Cardiac fibroblast (primary cell): Measurements from ENCODE around the gene ZCCHC7.

Experiments used
- DNase-seq, 2 donors: peaks; one replicate each; pipeline versions ENCODE4 v3.0.0 to v3.0.0-alpha.2; 2010; ENCODE audit warnings: low read depth in 2 of 2
- H3K4me3 ChIP-seq, 2 donors: replicated peaks in 1 of 2; 1 replicate in 1 of 2; 2 replicates in 1 of 2; pipeline ENCODE4 v1.5.1; 2011; ENCODE audit warnings: low read depth in 2 of 2, low read length in 2 of 2, mild to moderate bottlenecking in 2 of 2, moderate library complexity in 1 of 2
- CTCF ChIP-seq: IDR thresholded peaks from one replicate; pipeline ENCODE4 v1.5.1; 2011; ENCODE audit warnings: low read depth, mild to moderate bottlenecking, low read length, inconsistent platforms

ZCCHC7 gene

GRCh38 chr9:37381094-37381741 is 260.8 kb downstream of the ZCCHC7 start:
- TF ChIP-seq CTCF, result no peak
- no peak for DNase-seq
- no peak overlapping the region for H3K4me3 ChIP-seq

- no peak overlapping the region for H3K4me3 ChIP-seq
- no peak for TF ChIP-seq CTCF
- DNase-seq, result no peak
Measured at GRCh38 chr9:37382161-37382981, 262.0 kb downstream of the ZCCHC7 start.

GRCh38 chr9:37382982-37383357 is 262.6 kb downstream of the ZCCHC7 start:
- DNase-seq, result no peak
- H3K4me3 ChIP-seq, result no peak overlapping the region

DNA sequence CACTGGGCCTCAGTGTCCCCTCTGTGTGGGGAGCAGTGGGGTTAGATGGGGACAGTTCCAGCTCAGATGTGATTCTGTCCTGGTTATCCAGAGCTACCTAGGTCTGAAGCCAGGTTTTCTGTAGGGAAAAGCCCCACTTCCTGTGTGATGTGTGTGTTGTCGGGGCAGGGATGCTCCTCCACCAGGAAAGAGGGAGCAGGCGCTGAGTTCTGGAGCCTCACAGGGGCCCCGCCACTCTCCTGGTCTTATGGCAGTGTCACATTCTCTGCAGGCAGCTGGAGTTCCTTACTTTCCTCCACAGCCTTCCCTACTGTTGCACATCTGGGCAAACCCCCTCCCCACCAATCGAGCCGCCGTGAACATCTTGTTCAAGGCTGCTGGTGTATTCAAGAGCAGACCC is 263.0 kb downstream of the ZCCHC7 start:
- no peak for TF ChIP-seq CTCF
- DNase-seq, result no peak
- no peak overlapping the region for H3K4me3 ChIP-seq

More at GRCh38 chr9:37382982-37383357, 262.6 kb downstream of the ZCCHC7 start:
- TF ChIP-seq CTCF, result no peak

GRCh38 chr9:37383876-37384746 is 263.7 kb downstream of the ZCCHC7 start:
- H3K4me3 ChIP-seq, result no peak overlapping the region
- no peak for DNase-seq
- no peak for TF ChIP-seq CTCF

- DNase-seq, result no peak
- no peak for TF ChIP-seq CTCF
- H3K4me3 ChIP-seq, result no peak overlapping the region
Measured at GRCh38 chr9:37385286-37385685, 264.9 kb downstream of the ZCCHC7 start.
